ENCODE data around the gene PRSS2. TPM values are rescaled to one million over a fixed set of nuclear protein-coding genes. Genes with fewer than 3 reads are reported as not detected.

Gene PRSS2
- total RNA-seq, 4 donors from 2014 or later = not detected

GRCh38 chr7:142777318-142777717 is 6.5 kb downstream of the PRSS2 start:
- Histone ChIP-seq H3K27me3 (peaks cover 4% of the 10 kb centered on the region), H3K9me3 (no peaks in the 10 kb centered on the region), H3K36me3 (no peaks in the 10 kb centered on the region), H3K27ac (no peak overlapping the region), H3K4me3 (no peak overlapping the region), H3K4me1 (no peaks in the 10 kb centered on the region)
- WGBS, 2 donors (ENCODE audit: low coverage in 1 of 2) = 94 to 100% methylated on average over 1 to 2 of the region's 2 CpGs
- ATAC-seq = no peak
- TF ChIP-seq CTCF (IDR thresholded peaks at IDR 0.05) (no peak), POLR2AphosphoS5 (IDR thresholded peaks at IDR 0.05) (no peak), EP300 (IDR thresholded peaks at IDR 0.05) (no peak)

- Histone ChIP-seq H3K9me3 (no peaks in the 10 kb centered on the region), H3K4me1 (peaks cover 0 to 7% (median 0%) of the 10 kb centered on the region in 3 donors), H3K36me3 (no peaks in the 10 kb centered on the region), H3K27ac (no peak overlapping the region), H3K27me3 (peaks cover 22% of the 10 kb centered on the region), H3K4me3 (peak overlapping the region in 1 of 2 donors; percentile 36)
- TF ChIP-seq CTCF (IDR thresholded peaks at IDR 0.05) (peak; percentile 81 to 93 (median 86)), EP300 (IDR thresholded peaks at IDR 0.05) (no peak)
- peak; percentile 75 for ATAC-seq
- 6 to 31% methylated on average over 8 to 10 of the region's 32 CpGs for WGBS, 2 donors (ENCODE audit: low coverage in 1 of 2)
Observed at GRCh38 chr7:142782922-142783900, 12.4 kb downstream of the PRSS2 start.

DNA sequence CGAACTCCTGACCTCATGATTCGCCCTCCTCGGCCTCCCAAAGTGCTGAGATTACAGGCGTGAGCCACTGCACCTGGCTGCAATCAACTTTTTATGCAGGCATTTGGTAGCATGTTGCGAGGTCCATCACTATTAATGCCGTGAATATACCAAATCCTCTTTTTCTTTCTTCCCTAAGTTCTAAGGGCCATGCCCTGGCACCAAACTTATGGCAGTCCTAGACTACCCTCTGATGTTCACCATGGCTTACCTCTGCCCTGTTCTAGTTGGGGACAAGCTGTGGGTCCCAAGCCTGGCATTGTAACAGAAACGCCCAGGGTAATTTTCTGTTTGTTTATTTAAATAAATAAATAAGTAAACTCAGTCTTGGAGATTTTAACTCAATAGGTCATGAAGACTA is 13.3 kb downstream of the PRSS2 start:
- Histone ChIP-seq H3K4me1 (peaks cover 0 to 7% (median 0%) of the 10 kb centered on the region in 3 donors), H3K36me3 (no peaks in the 10 kb centered on the region), H3K27me3 (peaks cover 26% of the 10 kb centered on the region), H3K9me3 (no peaks in the 10 kb centered on the region), H3K4me3 (no peak overlapping the region), H3K27ac (no peak overlapping the region)
- TF ChIP-seq POLR2AphosphoS5 (IDR thresholded peaks at IDR 0.05) = no peak
- no peak for TF ChIP-seq EP300 (IDR thresholded peaks at IDR 0.05)
- no peak for TF ChIP-seq CTCF (IDR thresholded peaks at IDR 0.05)
- no peak for TF ChIP-seq POLR2A (IDR thresholded peaks at IDR 0.05)
- ATAC-seq = no peak
- WGBS, 2 donors (ENCODE audit: low coverage in 1 of 2) = 67 to 84% methylated on average over 3 to 7 of the region's 7 CpGs

GRCh38 chr7:142784716-142785115 is 13.9 kb downstream of the PRSS2 start:
- H3K4me3 ChIP-seq = no peak overlapping the region
- ATAC-seq = no peak
- H3K36me3 ChIP-seq = no peaks in the 10 kb centered on the region
- peaks cover 0 to 7% (median 0%) of the 10 kb centered on the region in 3 donors for H3K4me1 ChIP-seq
- no peaks in the 10 kb centered on the region for H3K9me3 ChIP-seq
- H3K27ac ChIP-seq = no peak overlapping the region
- peaks cover 28% of the 10 kb centered on the region for H3K27me3 ChIP-seq
- TF ChIP-seq CTCF (IDR thresholded peaks at IDR 0.05) (no peak), EP300 (IDR thresholded peaks at IDR 0.05) (no peak), POLR2AphosphoS5 (IDR thresholded peaks at IDR 0.05) (no peak), POLR2A (IDR thresholded peaks at IDR 0.05) (no peak)
- 71 to 73% methylated on average over 2 to 6 of the region's 8 CpGs for WGBS, 2 donors (ENCODE audit: low coverage in 1 of 2)

DNA sequence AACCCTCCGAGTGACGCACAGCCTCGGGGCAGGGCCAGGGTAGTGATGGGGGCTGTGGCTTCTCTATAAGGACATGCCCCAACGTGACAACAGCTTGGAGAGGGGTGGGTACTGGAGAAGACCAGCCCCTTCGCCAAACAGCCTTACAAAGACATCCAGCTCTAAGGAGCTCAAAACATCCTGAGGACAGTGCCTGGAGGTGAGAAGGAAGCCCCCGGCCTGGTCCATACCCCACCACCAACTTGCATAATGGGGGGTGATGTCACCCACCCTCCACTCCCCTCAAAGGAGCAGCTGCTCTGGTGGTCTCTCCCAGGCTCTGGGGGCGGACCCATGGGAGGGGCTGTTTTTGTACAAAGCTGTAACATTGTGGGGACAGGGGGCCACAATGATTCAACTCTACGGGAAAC is 15.1 kb downstream of the PRSS2 start:
- ATAC-seq = no peak
- Histone ChIP-seq H3K4me3 (no peak overlapping the region), H3K36me3 (no peaks in the 10 kb centered on the region), H3K27ac (no peak overlapping the region), H3K27me3 (peaks cover 30% of the 10 kb centered on the region), H3K9me3 (no peaks in the 10 kb centered on the region), H3K4me1 (peaks cover 0 to 7% (median 0%) of the 10 kb centered on the region in 3 donors)
- no peak for TF ChIP-seq EP300 (IDR thresholded peaks at IDR 0.05)
- TF ChIP-seq POLR2AphosphoS5 (IDR thresholded peaks at IDR 0.05) = no peak
- WGBS, 2 donors (ENCODE audit: low coverage in 1 of 2) = 75% methylated on average over 4 of the region's 8 CpGs; no CpG with 5 or more reads in 1 of the 2 donors

All from gastroesophageal sphincter (tissue), 4 donors.